ENCODE data around the gene IFITM1. TPM values are rescaled to one million over a fixed set of nuclear protein-coding genes. Genes with fewer than 3 reads are reported as not detected.
A peak's percentile ranks its signal among the peaks of the same experiment; 100 is the strongest.
"Not testable (repeated sequence)": the region's sequence is repeated elsewhere in the genome, so short reads cannot be mapped to it uniquely, and the experiment has no call there.

Gene IFITM1
- total and polyA plus RNA-seq, 8 donors: 7.0 to 224 (median 41.0) TPM

DNA sequence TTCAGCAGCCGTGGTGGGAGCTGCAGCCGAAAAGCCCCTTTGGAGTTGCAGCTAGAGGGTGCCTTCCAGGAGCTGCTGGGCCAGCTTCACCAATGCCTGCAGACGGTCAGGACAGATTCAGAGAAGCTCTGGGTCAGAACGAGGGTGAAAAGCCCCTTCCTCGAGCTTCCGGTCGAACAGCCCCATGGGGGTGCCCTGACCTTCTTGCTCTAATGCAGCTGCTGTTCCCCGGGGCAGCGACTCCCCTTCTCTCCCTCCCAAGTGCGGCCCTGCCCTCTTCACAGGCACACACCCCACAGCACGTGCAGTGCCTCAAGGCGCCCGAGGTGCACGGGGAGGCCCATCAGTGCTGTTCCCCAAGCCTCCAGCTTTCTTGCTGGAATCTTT is 16.5 kb downstream of the IFITM1 start:
- no peak for DNase-seq
- H3K9me3 ChIP-seq: no peaks in the 10 kb centered on the region
- H3K4me1 ChIP-seq: peaks cover 26 to 46% (median 28%) of the 10 kb centered on the region in 4 donors
- H3K27me3 ChIP-seq: no peaks in the 10 kb centered on the region
- intact Hi-C loops (cut with DNase I; ENCODE audit: low total_unique reads): no loop called here
- H3K27ac ChIP-seq: no peak overlapping the region
- 72 to 85% (median 80%) methylated on average over 8 to 14 of the region's 14 CpGs for WGBS, 5 donors
- no peaks in the 10 kb centered on the region for H3K36me3 ChIP-seq
- no peak for TF ChIP-seq POLR2AphosphoS5 (IDR thresholded peaks at IDR 0.05)
- TF ChIP-seq, protein P1, sequence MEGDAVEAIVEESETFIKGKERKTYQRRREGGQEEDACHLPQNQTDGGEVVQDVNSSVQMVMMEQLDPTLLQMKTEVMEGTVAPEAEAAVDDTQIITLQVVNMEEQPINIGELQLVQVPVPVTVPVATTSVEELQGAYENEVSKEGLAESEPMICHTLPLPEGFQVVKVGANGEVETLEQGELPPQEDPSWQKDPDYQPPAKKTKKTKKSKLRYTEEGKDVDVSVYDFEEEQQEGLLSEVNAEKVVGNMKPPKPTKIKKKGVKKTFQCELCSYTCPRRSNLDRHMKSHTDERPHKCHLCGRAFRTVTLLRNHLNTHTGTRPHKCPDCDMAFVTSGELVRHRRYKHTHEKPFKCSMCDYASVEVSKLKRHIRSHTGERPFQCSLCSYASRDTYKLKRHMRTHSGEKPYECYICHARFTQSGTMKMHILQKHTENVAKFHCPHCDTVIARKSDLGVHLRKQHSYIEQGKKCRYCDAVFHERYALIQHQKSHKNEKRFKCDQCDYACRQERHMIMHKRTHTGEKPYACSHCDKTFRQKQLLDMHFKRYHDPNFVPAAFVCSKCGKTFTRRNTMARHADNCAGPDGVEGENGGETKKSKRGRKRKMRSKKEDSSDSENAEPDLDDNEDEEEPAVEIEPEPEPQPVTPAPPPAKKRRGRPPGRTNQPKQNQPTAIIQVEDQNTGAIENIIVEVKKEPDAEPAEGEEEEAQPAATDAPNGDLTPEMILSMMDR (IDR thresholded peaks at IDR 0.05): no peak
- no peak for TF ChIP-seq EP300 (IDR thresholded peaks at IDR 0.05)
- no peak for TF ChIP-seq POLR2A (IDR thresholded peaks at IDR 0.05)
- no peak overlapping the region for H3K4me3 ChIP-seq

DNA sequence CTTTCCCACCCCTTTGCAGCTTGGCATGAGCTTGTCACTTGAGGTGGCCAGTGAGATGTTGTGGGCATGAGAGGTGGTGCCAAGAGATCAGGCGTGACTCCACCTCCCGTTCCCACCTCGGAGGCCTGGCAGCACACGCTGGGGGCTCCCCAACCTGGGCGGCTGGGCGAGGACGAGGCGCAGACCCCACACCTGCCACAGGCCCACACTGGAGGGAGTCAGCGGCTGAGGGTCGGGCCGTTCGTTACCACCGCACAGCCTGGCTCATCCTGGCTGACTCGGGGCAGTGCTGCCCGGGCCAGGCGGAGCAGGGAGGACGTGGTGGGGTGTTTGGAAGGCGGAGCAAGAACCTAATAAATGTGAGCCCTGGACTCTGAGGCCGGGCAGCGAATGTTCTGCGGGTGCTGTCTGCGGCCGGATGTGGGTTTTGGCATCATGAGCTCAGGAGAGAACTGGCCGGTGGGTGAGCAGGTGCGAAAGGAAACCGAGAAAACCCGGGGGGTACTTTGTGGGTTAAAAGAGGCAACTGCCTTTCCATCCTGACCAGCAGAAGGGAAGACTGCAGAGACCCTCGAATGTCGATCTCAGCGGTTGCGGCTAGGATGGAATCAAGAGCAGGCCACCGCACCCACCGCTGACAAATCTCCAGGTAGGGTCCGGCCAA is 17.0 kb downstream of the IFITM1 start:
- Histone ChIP-seq H3K27me3 (no peaks in the 10 kb centered on the region), H3K9me3 (no peaks in the 10 kb centered on the region), H3K4me3 (no peak overlapping the region), H3K4me1 (peaks cover 22 to 47% (median 25%) of the 10 kb centered on the region in 4 donors), H3K36me3 (no peaks in the 10 kb centered on the region), H3K27ac (no peak overlapping the region)
- TF ChIP-seq EP300 (IDR thresholded peaks at IDR 0.05): no peak
- TF ChIP-seq POLR2A (IDR thresholded peaks at IDR 0.05): no peak
- no peak for TF ChIP-seq POLR2AphosphoS5 (IDR thresholded peaks at IDR 0.05)
- TF ChIP-seq, protein P1 (IDR thresholded peaks at IDR 0.05): no peak
- DNase-seq: peak; percentile 14 to 42
- intact Hi-C loops (cut with DNase I; ENCODE audit: low total_unique reads): no loop called here
- WGBS, 5 donors: 74 to 84% (median 83%) methylated on average over 33 to 34 of the region's 34 CpGs

DNA sequence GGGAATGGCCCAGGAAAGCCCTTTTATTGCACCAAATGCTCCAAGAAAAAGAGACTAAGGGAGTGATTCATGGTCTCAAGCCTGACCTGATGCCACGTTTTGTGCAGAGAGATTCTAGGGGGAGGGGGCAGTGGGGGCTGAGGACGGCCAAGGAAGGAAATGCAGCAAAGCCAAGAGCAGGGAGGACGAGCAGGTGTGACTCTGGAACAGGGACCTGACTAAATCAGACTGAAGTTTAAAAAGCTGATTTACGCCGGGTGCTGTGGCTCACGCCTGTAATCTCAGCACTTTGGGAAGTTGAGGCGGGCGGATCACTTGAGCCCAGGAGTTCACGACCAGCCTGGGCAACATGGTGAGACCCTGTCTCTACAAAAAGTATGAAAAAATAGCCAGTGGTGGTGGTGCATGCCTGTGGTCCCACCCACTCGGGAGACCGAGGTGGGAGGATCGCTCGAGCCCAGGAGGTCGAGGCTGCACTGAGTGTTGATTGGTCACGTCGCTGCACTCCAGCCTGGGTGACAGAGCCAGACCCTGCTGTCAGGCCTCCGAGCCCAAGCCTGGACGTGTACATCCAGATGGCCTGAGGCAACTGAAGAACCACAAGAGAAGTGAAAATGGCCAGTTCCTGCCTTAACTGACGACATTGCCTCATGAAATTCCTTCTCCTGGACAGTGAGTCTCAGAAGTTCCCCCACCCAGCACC is 17.7 kb downstream of the IFITM1 start:
- Histone ChIP-seq H3K27ac (no peak overlapping the region), H3K9me3 (no peaks in the 10 kb centered on the region), H3K36me3 (no peaks in the 10 kb centered on the region), H3K4me3 (no peak overlapping the region), H3K4me1 (peaks cover 16 to 47% (median 23%) of the 10 kb centered on the region in 4 donors), H3K27me3 (no peaks in the 10 kb centered on the region)
- intact Hi-C loops (cut with DNase I; ENCODE audit: low total_unique reads): no loop called here
- 84 to 90% (median 85%) methylated on average over 17 to 19 of the region's 19 CpGs for WGBS, 5 donors
- DNase-seq: no peak
- TF ChIP-seq EP300 (IDR thresholded peaks at IDR 0.05): no peak
- TF ChIP-seq POLR2AphosphoS5 (IDR thresholded peaks at IDR 0.05): no peak
- TF ChIP-seq POLR2A (IDR thresholded peaks at IDR 0.05): no peak
- TF ChIP-seq, protein P1 (IDR thresholded peaks at IDR 0.05): no peak

DNA sequence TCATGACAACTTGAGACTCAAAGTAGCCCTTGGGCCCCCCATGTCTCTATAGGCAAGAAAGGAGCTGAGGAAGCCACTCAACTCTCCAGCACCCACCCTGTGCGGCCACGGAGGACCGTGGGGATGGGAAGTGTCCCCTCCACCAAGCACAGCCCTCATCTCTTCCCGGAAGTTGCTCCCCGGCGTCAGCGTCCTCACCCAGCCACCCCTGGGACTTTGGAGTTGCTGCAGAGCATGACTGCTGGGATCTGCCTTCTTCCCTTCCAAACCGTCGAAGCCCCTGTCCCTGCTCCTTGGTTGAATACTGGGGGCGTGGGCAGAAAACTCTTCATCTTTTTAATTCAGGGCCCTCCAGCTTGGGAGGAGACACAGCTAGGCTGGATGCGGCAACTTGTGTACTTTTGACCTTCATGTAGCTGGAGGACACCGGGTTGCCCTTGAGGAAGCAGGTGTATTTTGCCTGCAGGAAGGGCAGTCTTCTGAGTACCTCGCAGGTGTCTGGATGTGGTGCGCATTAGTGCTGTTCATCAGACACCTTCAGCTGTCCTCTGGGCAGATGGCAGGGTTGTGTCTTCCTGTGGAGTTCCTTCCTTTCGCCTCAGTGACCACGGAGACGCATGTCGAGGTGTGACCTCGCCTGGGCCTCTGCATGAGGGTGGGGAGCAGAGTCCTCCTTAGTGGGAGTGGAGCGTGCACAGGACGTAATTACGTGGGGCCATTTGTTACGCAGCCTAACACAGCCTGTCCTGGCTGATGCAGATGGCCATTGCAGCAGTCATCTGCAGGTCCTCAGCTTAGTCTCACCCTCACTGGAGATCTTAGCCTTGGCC is 19.0 kb downstream of the IFITM1 start:
- no peak for DNase-seq
- peaks cover 3 to 40% (median 13%) of the 10 kb centered on the region in 4 donors for H3K4me1 ChIP-seq
- no peak overlapping the region for H3K27ac ChIP-seq
- WGBS, 5 donors: 91 to 94% (median 94%) methylated on average over 15 to 23 of the region's 23 CpGs
- H3K4me3 ChIP-seq: no peak overlapping the region
- TF ChIP-seq EP300 (IDR thresholded peaks at IDR 0.05) (no peak), POLR2AphosphoS5 (IDR thresholded peaks at IDR 0.05) (no peak), POLR2A (IDR thresholded peaks at IDR 0.05) (no peak)
- TF ChIP-seq, protein P1 (IDR thresholded peaks at IDR 0.05): no peak
- no peaks in the 10 kb centered on the region for H3K27me3 ChIP-seq
- no peaks in the 10 kb centered on the region for H3K9me3 ChIP-seq
- no peaks in the 10 kb centered on the region for H3K36me3 ChIP-seq
- intact Hi-C loops (cut with DNase I; ENCODE audit: low total_unique reads): no loop called here

DNA sequence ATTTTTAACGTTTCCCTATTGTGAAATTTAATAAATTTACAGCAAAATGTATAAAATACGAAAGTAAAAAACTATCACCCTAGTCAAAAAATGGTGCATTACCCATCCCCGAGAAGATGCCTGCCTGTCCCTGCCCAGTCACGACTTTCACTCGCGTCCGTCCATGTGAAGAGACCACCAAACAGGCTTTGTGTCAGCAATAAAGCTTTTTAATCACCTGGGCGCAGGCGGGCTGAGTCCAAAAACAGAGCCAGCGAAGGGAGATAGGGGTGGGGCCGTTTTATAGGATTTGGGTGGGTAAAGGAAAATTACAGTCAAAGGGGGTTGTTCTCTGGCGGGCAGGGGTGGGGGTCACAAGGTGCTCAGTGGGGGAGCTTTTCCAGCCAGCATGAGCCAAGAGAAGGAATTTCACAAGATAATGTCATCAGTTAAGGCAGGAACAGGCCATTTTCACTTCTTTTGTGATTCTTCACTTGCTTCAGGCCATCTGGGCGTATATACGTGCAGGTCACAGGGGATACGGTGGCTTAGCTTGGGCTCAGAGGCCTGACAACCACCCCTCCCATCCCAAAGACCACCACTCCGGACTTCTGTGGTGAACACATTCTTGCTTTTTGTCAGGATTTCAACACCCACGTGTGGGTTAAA is 19.9 kb downstream of the IFITM1 start:
- peak overlapping the region in 2 of 5 donors; percentile 51 to 75 for H3K27ac ChIP-seq
- WGBS, 5 donors: 84 to 88% (median 87%) methylated on average over 16 to 17 of the region's 17 CpGs

More for the DNA sequence above, 19.9 kb downstream of the IFITM1 start:
- intact Hi-C loops (cut with DNase I; ENCODE audit: low total_unique reads); H3K36me3 ChIP-seq; H3K4me3 ChIP-seq; DNase-seq; H3K27me3 ChIP-seq; H3K9me3 ChIP-seq: not testable (repeated sequence)
- H3K4me1 ChIP-seq: peaks cover 0 to 33% (median 11%) of the 10 kb centered on the region in 4 donors

Measured in stomach (tissue), 9 donors.